ENCODE data around the gene SIVA1.

The SIVA1 gene

GRCh38 chr14:104708606-104709268 lies 44.2 kb upstream of the SIVA1 start:
- no peak overlapping the region for H3K27ac ChIP-seq
- TF ChIP-seq ZFX (IDR thresholded peaks at IDR 0.05; ENCODE audit: borderline replicate concordance) = no peak
- TF ChIP-seq CTCF (IDR thresholded peaks at IDR 0.05) = peak; percentile 96

- TF ChIP-seq ZFX (IDR thresholded peaks at IDR 0.05; ENCODE audit: borderline replicate concordance) (no peak), CTCF (IDR thresholded peaks at IDR 0.05) (no peak)
- H3K27ac ChIP-seq = no peak overlapping the region
These were observed 43.4 kb upstream of the SIVA1 start for GRCh38 chr14:104709387-104710039.

GRCh38 chr14:104710071-104710735 lies 42.7 kb upstream of the SIVA1 start:
- TF ChIP-seq ZFX (IDR thresholded peaks at IDR 0.05; ENCODE audit: borderline replicate concordance) (no peak), CTCF (IDR thresholded peaks at IDR 0.05) (no peak)
- no peak overlapping the region for H3K27ac ChIP-seq

GRCh38 chr14:104712881-104713734 lies 39.8 kb upstream of the SIVA1 start:
- TF ChIP-seq CTCF (IDR thresholded peaks at IDR 0.05) (no peak), ZFX (IDR thresholded peaks at IDR 0.05; ENCODE audit: borderline replicate concordance) (no peak)
- H3K27ac ChIP-seq = no peak overlapping the region

GRCh38 chr14:104714066-104714465 lies 38.9 kb upstream of the SIVA1 start:
- no peak overlapping the region for H3K27ac ChIP-seq
- TF ChIP-seq CTCF (IDR thresholded peaks at IDR 0.05) (no peak), ZFX (IDR thresholded peaks at IDR 0.05; ENCODE audit: borderline replicate concordance) (no peak)

- TF ChIP-seq CTCF (IDR thresholded peaks at IDR 0.05) (no peak), ZFX (IDR thresholded peaks at IDR 0.05; ENCODE audit: borderline replicate concordance) (no peak)
These were observed 38.3 kb upstream of the SIVA1 start for GRCh38 chr14:104714681-104715080.

More at GRCh38 chr14:104714681-104715080, 38.3 kb upstream of the SIVA1 start:
- peak overlapping the region; percentile 64 for H3K27ac ChIP-seq

Measured in 22Rv1 (cell line).